Measurements from ENCODE around the gene TATDN3. TPM values are rescaled to one million over a fixed set of nuclear protein-coding genes. Genes with fewer than 3 reads are reported as not detected.

Gene TATDN3
- total RNA-seq: 9.6 to 12.2 TPM (median 11.3 TPM) in 3 replicates
- long read RNA-seq, transcript TATDN3-201 (10 exons, 2,321 nt): major isoform, 8 of 23 reads
- long read RNA-seq, transcript TATDN3-202 (10 exons, 2,389 nt): minor isoform, 6 of 23 reads
- long read RNA-seq, partial matches to known transcripts: 0 of 23 reads
- long read RNA-seq, other reads (novel, unspliced or antisense): 5 of 23 reads

GRCh38 chr1:212791676-212792395, at the start of gene TATDN3, which contains the start of gene NSL1:
Gene TATDN3 (plus strand): TSS chr1:212791894. CDS start chr1:212791922, 28 bp downstream.
Gene NSL1 (minus strand): TSS chr1:212791777. CDS start chr1:212791763, 14 bp downstream.
- H3K9me3 Mint-ChIP-seq (ENCODE audit: low read depth): no peaks in the 10 kb centered on the region

GRCh38 chr1:212743901-212744475, 47.7 kb upstream of the TATDN3 start:
- Mint-ChIP-seq H3K9me3 (ENCODE audit: low read depth) (peaks cover 8% of the 10 kb centered on the region), H3K4me1 (ENCODE audit: low read depth) (no peaks in the 10 kb centered on the region), H3K36me3 (ENCODE audit: low read depth) (peaks cover 10% of the 10 kb centered on the region), H3K27ac (ENCODE audit: unreplicated experiment) (no peak overlapping the region), H3K27me3 (ENCODE audit: low read depth) (no peaks in the 10 kb centered on the region), H3K4me3 (ENCODE audit: unreplicated experiment) (no peak overlapping the region)
- no peak for DNase-seq (ENCODE audit: low spot score)
- TF ChIP-seq CTCF (IDR thresholded peaks at IDR 0.05): no peak

More at GRCh38 chr1:212791676-212792395, at the start of gene TATDN3, which contains the start of gene NSL1:
- DNase-seq (ENCODE audit: low spot score): peak; percentile 92
- H3K4me1 Mint-ChIP-seq (ENCODE audit: low read depth): peaks cover 17% of the 10 kb centered on the region
- peak within 1 kb of the TSS; percentile 99 for H3K27ac Mint-ChIP-seq (ENCODE audit: unreplicated experiment)
- no peak for TF ChIP-seq CTCF (IDR thresholded peaks at IDR 0.05)
- no peaks in the 10 kb centered on the region for H3K27me3 Mint-ChIP-seq (ENCODE audit: low read depth)
- peak within 1 kb of the TSS; percentile 95 for H3K4me3 Mint-ChIP-seq (ENCODE audit: unreplicated experiment)
- H3K36me3 Mint-ChIP-seq (ENCODE audit: low read depth): no peaks in the 10 kb centered on the region

GRCh38 chr1:212745303-212745702, 46.4 kb upstream of the TATDN3 start:
- DNase-seq (ENCODE audit: low spot score): no peak
- Mint-ChIP-seq H3K4me1 (ENCODE audit: low read depth) (peaks cover 5% of the 10 kb centered on the region), H3K27ac (ENCODE audit: unreplicated experiment) (no peak overlapping the region), H3K4me3 (ENCODE audit: unreplicated experiment) (no peak overlapping the region), H3K27me3 (ENCODE audit: low read depth) (no peaks in the 10 kb centered on the region), H3K36me3 (ENCODE audit: low read depth) (peaks cover 10% of the 10 kb centered on the region), H3K9me3 (ENCODE audit: low read depth) (peaks cover 8% of the 10 kb centered on the region)
- no peak for TF ChIP-seq CTCF (IDR thresholded peaks at IDR 0.05)

GRCh38 chr1:212746546-212746945, 45.1 kb upstream of the TATDN3 start:
- no peaks in the 10 kb centered on the region for H3K27me3 Mint-ChIP-seq (ENCODE audit: low read depth)
- H3K9me3 Mint-ChIP-seq (ENCODE audit: low read depth): peaks cover 3% of the 10 kb centered on the region
- no peak overlapping the region for H3K27ac Mint-ChIP-seq (ENCODE audit: unreplicated experiment)
- TF ChIP-seq CTCF (IDR thresholded peaks at IDR 0.05): no peak
- no peak for DNase-seq (ENCODE audit: low spot score)
- peaks cover 5% of the 10 kb centered on the region for H3K4me1 Mint-ChIP-seq (ENCODE audit: low read depth)
- peaks cover 4% of the 10 kb centered on the region for H3K36me3 Mint-ChIP-seq (ENCODE audit: low read depth)
- no peak overlapping the region for H3K4me3 Mint-ChIP-seq (ENCODE audit: unreplicated experiment)

GRCh38 chr1:212749821-212750535, 41.7 kb upstream of the TATDN3 start:
- Mint-ChIP-seq H3K9me3 (ENCODE audit: low read depth) (no peaks in the 10 kb centered on the region), H3K4me1 (ENCODE audit: low read depth) (peaks cover 8% of the 10 kb centered on the region), H3K27me3 (ENCODE audit: low read depth) (no peaks in the 10 kb centered on the region), H3K36me3 (ENCODE audit: low read depth) (no peaks in the 10 kb centered on the region), H3K27ac (ENCODE audit: unreplicated experiment) (peak overlapping the region; percentile 43), H3K4me3 (ENCODE audit: unreplicated experiment) (no peak overlapping the region)
- no peak for DNase-seq (ENCODE audit: low spot score)
- TF ChIP-seq CTCF (IDR thresholded peaks at IDR 0.05): peak; percentile 87

Measured in chondrocyte (in vitro differentiated cells).